Measurements from ENCODE around the gene PPM1E. TPM values are rescaled to one million over a fixed set of nuclear protein-coding genes. Genes with fewer than 3 reads are reported as not detected.
"Not testable (repeated sequence)": the region's sequence is repeated elsewhere in the genome, so short reads cannot be mapped to it uniquely, and the experiment has no call there.

PPM1E gene
- total and polyA plus RNA-seq, 2 experiments from 2014 or later, result 0.42 to 0.77 TPM

DNA sequence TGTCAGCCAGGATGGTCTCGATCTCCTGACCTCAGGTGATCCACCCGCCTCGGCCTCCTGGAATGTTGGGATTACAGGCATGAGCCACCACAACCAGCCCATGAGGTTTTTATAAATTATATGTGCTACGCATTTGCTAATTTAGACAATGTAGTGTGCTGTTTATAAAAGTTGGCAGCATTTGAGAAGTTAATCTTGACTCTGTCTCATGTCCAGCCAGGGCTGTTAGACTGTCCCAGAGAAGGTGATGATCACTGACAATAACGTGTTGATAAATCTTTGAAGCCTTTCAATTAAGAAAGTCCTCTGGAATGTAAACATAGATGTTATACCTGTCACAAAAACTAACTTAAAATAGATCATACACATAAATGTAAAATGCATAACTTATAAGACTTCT, 82.0 kb downstream of the PPM1E start:
- TF ChIP-seq, protein P1, sequence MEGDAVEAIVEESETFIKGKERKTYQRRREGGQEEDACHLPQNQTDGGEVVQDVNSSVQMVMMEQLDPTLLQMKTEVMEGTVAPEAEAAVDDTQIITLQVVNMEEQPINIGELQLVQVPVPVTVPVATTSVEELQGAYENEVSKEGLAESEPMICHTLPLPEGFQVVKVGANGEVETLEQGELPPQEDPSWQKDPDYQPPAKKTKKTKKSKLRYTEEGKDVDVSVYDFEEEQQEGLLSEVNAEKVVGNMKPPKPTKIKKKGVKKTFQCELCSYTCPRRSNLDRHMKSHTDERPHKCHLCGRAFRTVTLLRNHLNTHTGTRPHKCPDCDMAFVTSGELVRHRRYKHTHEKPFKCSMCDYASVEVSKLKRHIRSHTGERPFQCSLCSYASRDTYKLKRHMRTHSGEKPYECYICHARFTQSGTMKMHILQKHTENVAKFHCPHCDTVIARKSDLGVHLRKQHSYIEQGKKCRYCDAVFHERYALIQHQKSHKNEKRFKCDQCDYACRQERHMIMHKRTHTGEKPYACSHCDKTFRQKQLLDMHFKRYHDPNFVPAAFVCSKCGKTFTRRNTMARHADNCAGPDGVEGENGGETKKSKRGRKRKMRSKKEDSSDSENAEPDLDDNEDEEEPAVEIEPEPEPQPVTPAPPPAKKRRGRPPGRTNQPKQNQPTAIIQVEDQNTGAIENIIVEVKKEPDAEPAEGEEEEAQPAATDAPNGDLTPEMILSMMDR (IDR thresholded peaks at IDR 0.05; ENCODE audit: poor library complexity), result no peak
- TF ChIP-seq EZH2phosphoT487 (IDR thresholded peaks at IDR 0.05; ENCODE audit: low read depth, severe bottlenecking, unreplicated experiment) (no peak), EZH2 (IDR thresholded peaks at IDR 0.05; ENCODE audit: borderline replicate concordance) (no peak)
- H4K20me1 ChIP-seq (ENCODE audit: insufficient read depth, poor library complexity, severe bottlenecking), result no peaks in the 10 kb centered on the region
- WGBS (ENCODE audit: low lambda C conversion rate, missing lambda C conversion rate), result 90% methylated on average over 5 of the region's 5 CpGs
- no peaks in the 10 kb centered on the region for H3K9me2 ChIP-seq (replicated peaks; ENCODE audit: insufficient read depth)
- H3K79me2 ChIP-seq, result no peaks in the 10 kb centered on the region
- H3K27me3 ChIP-seq, result no peaks in the 10 kb centered on the region
- H3K36me3 ChIP-seq (replicated peaks; ENCODE audit: insufficient read depth, low read depth), result no peaks in the 10 kb centered on the region
- no peaks in the 10 kb centered on the region for H3K4me1 ChIP-seq (ENCODE audit: insufficient read depth)
- H3K4me2 ChIP-seq, result no peak overlapping the region
- no peak for DNase-seq (ENCODE audit: low spot score)
- no peak overlapping the region for H3K4me3 ChIP-seq
- no peak overlapping the region for H2AFZ ChIP-seq
- H3K27ac ChIP-seq, result no peak overlapping the region
- no peaks in the 10 kb centered on the region for H3K9me3 ChIP-seq (ENCODE audit: low read depth)

DNA sequence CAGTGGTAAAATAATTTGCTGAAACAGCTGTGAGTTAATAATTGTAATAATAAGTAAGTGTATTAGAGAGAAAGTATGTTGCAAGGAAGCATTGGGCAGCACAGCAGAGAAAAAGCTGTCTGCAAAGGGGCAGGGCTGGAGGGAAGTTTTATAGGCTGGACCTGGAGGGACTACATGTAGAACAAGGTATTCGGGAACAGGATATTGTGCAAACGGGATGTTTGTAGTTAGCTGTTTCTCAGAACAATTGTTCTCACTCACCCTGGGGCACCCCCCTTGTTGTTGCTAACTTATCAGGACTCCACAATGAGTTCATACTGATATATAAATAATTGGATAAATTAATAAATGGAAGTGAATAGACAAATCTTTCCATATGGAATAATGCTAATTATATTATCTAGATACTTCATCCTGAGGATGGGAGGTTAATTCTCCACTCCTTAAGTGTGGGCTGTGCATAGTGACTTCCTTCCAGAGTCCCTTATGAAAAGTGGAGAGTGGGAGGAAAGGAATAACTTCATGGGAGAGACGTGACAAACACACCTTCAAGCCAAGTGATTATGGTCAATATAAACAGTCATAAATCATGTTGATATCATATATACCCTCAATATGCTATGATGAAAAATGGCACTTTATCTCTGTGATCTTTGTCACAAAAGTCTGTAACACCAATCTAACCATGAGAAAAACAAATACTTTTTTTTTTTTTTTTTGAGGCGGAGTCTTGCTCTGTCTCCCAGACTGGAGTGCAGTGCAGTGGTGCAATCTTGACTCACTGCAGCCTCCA, 85.4 kb downstream of the PPM1E start:
- Histone ChIP-seq H3K27ac (no peak overlapping the region), H3K4me2 (no peak overlapping the region), H3K4me3 (no peak overlapping the region), H3K4me1 (ENCODE audit: insufficient read depth) (no peaks in the 10 kb centered on the region), H3K9me3 (ENCODE audit: low read depth) (no peaks in the 10 kb centered on the region), H3K9me2 (replicated peaks; ENCODE audit: insufficient read depth) (no peaks in the 10 kb centered on the region), H3K79me2 (no peaks in the 10 kb centered on the region), H3K27me3 (no peaks in the 10 kb centered on the region), H2AFZ (no peak overlapping the region), H3K36me3 (replicated peaks; ENCODE audit: insufficient read depth, low read depth) (no peaks in the 10 kb centered on the region), H4K20me1 (ENCODE audit: insufficient read depth, poor library complexity, severe bottlenecking) (no peaks in the 10 kb centered on the region)
- TF ChIP-seq EZH2 (IDR thresholded peaks at IDR 0.05; ENCODE audit: borderline replicate concordance), result no peak
- TF ChIP-seq, protein P1 (IDR thresholded peaks at IDR 0.05; ENCODE audit: poor library complexity), result no peak
- no peak for TF ChIP-seq EZH2phosphoT487 (IDR thresholded peaks at IDR 0.05; ENCODE audit: low read depth, severe bottlenecking, unreplicated experiment)
- no peak for DNase-seq (ENCODE audit: low spot score)
- 76% methylated on average over 4 of the region's 4 CpGs for WGBS (ENCODE audit: low lambda C conversion rate, missing lambda C conversion rate)

GRCh38 chr17:58846413-58846812, 90.8 kb downstream of the PPM1E start:
- H4K20me1 ChIP-seq (ENCODE audit: insufficient read depth, poor library complexity, severe bottlenecking); H3K36me3 ChIP-seq (replicated peaks; ENCODE audit: insufficient read depth, low read depth); H3K4me2 ChIP-seq; H3K9me3 ChIP-seq (ENCODE audit: low read depth); H3K79me2 ChIP-seq; H2AFZ ChIP-seq; H3K9me2 ChIP-seq (replicated peaks; ENCODE audit: insufficient read depth); H3K27ac ChIP-seq; H3K4me1 ChIP-seq (ENCODE audit: insufficient read depth); DNase-seq (ENCODE audit: low spot score); H3K4me3 ChIP-seq; H3K27me3 ChIP-seq: not testable (repeated sequence)
- 90% methylated on average over 3 of the region's 3 CpGs for WGBS (ENCODE audit: low lambda C conversion rate, missing lambda C conversion rate)

DNA sequence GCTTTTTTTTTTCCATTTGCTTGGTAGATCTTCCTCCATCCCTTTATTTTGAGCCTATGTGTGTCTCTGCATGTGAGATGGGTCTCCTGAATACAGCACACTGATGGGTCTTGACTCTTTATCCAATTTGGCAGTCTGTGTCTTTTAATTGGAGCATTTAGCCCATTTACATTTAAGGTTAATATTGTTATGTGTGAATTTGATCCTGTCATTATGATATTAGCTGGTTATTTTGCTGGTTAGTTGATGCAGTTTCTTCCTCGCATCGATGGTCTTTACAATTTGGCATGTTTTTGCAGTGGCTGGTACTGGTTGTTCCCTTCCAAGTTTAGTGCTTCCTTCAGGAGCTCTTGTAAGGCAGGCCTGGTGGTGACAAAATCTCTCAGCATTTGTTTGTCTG, 94.5 kb downstream of the PPM1E start:
- not testable (repeated sequence) for H3K9me3 ChIP-seq (ENCODE audit: low read depth); H3K9me2 ChIP-seq (replicated peaks; ENCODE audit: insufficient read depth); H3K4me1 ChIP-seq (ENCODE audit: insufficient read depth); H3K36me3 ChIP-seq (replicated peaks; ENCODE audit: insufficient read depth, low read depth); H3K27me3 ChIP-seq; H4K20me1 ChIP-seq (ENCODE audit: insufficient read depth, poor library complexity, severe bottlenecking); H3K4me3 ChIP-seq; H3K79me2 ChIP-seq; H3K27ac ChIP-seq; H3K4me2 ChIP-seq; H2AFZ ChIP-seq; DNase-seq (ENCODE audit: low spot score)
- 97% methylated on average over 2 of the region's 2 CpGs for WGBS (ENCODE audit: low lambda C conversion rate, missing lambda C conversion rate)
